Measurements from ENCODE around the gene RNF169. TPM values are rescaled to one million over a fixed set of nuclear protein-coding genes. Genes with fewer than 3 reads are reported as not detected.

Gene RNF169
- total RNA-seq, 1 donor from 2014 or later, result 23.5 TPM

DNA sequence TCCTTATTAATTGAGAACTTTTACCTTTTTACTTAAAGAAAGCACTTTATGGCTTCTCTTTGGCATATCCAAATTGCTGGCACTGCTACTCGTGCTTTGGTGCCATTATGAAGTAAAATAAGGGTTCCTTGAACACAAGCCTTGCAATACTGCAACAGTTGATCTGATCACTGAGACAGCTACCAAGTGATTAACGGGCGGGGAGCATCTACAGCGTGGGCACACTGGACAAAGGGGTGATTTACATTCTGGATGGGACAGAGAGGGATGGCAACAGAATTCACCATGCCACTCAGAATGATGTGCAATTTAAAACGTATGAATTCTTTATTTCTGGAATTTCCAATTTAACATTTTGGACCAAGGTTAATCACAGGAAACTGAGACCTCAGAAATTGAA, 25.1 kb upstream of the RNF169 start:
- no peak overlapping the region for H3K4me3 Mint-ChIP-seq
- no peaks in the 10 kb centered on the region for H3K9me3 Mint-ChIP-seq
- TF ChIP-seq, protein P1, sequence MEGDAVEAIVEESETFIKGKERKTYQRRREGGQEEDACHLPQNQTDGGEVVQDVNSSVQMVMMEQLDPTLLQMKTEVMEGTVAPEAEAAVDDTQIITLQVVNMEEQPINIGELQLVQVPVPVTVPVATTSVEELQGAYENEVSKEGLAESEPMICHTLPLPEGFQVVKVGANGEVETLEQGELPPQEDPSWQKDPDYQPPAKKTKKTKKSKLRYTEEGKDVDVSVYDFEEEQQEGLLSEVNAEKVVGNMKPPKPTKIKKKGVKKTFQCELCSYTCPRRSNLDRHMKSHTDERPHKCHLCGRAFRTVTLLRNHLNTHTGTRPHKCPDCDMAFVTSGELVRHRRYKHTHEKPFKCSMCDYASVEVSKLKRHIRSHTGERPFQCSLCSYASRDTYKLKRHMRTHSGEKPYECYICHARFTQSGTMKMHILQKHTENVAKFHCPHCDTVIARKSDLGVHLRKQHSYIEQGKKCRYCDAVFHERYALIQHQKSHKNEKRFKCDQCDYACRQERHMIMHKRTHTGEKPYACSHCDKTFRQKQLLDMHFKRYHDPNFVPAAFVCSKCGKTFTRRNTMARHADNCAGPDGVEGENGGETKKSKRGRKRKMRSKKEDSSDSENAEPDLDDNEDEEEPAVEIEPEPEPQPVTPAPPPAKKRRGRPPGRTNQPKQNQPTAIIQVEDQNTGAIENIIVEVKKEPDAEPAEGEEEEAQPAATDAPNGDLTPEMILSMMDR (conservative IDR thresholded peaks at IDR 0.05), result no peak
- H3K36me3 Mint-ChIP-seq (ENCODE audit: low read depth), result no peaks in the 10 kb centered on the region
- H3K27me3 Mint-ChIP-seq (ENCODE audit: low read depth), result peaks cover 46% of the 10 kb centered on the region
- H3K27ac Mint-ChIP-seq (ENCODE audit: unreplicated experiment), result no peak overlapping the region
- no peak for DNase-seq (ENCODE audit: low read depth, low spot score)
- H3K4me1 Mint-ChIP-seq, result peaks cover 13% of the 10 kb centered on the region

DNA sequence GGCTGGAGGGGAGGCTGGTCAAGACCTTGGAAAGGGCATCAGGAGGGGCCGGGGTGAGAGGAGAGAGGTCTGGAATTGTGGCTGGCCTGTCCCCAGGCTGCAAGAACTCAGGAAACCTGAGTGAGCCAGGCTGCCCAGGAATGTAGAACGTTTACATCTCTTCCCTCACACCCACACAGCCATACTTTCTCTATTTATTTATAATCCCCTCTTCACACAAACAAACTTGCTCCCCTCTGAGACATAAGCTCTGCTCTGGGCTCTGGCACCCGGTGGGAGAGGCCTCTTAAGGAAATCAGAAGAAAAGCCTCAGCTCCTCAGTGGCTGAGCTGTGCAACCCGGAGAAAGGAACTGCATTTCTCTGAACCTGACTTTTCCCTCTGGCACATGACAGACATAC, 22.9 kb upstream of the RNF169 start:
- peaks cover 68% of the 10 kb centered on the region for H3K27me3 Mint-ChIP-seq (ENCODE audit: low read depth)
- H3K9me3 Mint-ChIP-seq, result no peaks in the 10 kb centered on the region
- no peak overlapping the region for H3K27ac Mint-ChIP-seq (ENCODE audit: unreplicated experiment)
- no peaks in the 10 kb centered on the region for H3K36me3 Mint-ChIP-seq (ENCODE audit: low read depth)
- TF ChIP-seq, protein P1 (conservative IDR thresholded peaks at IDR 0.05), result no peak
- H3K4me3 Mint-ChIP-seq, result no peak overlapping the region
- no peak for DNase-seq (ENCODE audit: low read depth, low spot score)
- H3K4me1 Mint-ChIP-seq, result peaks cover 4% of the 10 kb centered on the region

DNA sequence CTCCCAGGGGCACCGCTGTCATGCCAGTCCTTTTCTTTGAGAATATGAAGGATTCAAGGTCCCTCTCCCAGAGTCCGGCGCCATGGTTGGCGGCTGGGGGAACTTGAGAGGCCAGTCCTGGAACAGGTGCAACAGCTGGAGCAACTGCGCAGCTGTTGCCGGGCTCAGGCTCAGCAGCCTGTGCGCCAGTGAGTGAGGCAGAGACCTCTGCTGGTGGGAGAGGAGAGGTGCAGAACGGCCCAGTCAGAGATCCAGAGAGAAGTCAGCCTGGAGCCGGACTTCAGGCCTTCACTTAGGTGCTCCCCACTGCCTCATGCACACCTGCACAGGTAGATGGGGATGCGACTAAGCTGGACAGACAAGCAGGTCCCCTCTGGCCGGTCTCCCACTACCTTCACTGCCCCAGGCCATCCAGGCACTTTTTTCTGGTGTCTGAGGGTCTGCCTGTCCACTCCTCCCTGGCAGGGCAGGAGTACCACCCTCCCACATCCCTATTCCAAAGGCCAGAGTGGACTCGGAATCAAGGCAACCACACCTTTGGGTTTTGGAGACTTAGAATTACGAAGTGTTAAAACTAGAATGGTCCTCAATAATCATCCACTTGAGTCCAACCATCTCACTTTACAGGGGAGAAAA, 22.0 kb upstream of the RNF169 start:
- Mint-ChIP-seq H3K4me3 (no peak overlapping the region), H3K27ac (ENCODE audit: unreplicated experiment) (no peak overlapping the region), H3K4me1 (no peaks in the 10 kb centered on the region), H3K9me3 (no peaks in the 10 kb centered on the region), H3K36me3 (ENCODE audit: low read depth) (no peaks in the 10 kb centered on the region), H3K27me3 (ENCODE audit: low read depth) (peaks cover 74% of the 10 kb centered on the region)
- TF ChIP-seq, protein P1 (conservative IDR thresholded peaks at IDR 0.05), result peak; percentile 82
- peak; percentile 68 for DNase-seq (ENCODE audit: low read depth, low spot score)

DNA sequence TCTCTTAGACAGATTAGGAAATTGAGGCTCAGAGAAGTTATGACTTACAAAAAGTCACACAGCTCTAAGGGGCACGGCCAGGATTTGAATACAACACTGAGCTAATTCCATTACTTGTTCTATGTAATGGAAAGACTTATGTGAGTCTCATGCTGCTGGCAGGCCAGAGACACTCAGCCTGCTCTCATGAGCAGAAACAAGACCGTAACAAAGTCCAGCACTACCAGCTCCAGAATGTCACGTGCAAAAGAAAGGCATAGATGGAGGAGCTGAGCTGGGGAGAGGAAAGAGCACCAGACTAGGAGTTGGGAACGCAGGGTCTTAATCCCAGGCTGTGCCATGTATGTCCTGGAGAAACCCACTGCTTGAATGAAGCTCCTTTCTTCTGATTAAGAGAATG, 19.3 kb upstream of the RNF169 start:
- no peaks in the 10 kb centered on the region for H3K9me3 Mint-ChIP-seq
- H3K27ac Mint-ChIP-seq (ENCODE audit: unreplicated experiment), result no peak overlapping the region
- DNase-seq (ENCODE audit: low read depth, low spot score), result no peak
- H3K4me3 Mint-ChIP-seq, result no peak overlapping the region
- peaks cover 86% of the 10 kb centered on the region for H3K27me3 Mint-ChIP-seq (ENCODE audit: low read depth)
- no peaks in the 10 kb centered on the region for H3K36me3 Mint-ChIP-seq (ENCODE audit: low read depth)
- TF ChIP-seq, protein P1 (conservative IDR thresholded peaks at IDR 0.05), result no peak
- H3K4me1 Mint-ChIP-seq, result peaks cover 4% of the 10 kb centered on the region

DNA sequence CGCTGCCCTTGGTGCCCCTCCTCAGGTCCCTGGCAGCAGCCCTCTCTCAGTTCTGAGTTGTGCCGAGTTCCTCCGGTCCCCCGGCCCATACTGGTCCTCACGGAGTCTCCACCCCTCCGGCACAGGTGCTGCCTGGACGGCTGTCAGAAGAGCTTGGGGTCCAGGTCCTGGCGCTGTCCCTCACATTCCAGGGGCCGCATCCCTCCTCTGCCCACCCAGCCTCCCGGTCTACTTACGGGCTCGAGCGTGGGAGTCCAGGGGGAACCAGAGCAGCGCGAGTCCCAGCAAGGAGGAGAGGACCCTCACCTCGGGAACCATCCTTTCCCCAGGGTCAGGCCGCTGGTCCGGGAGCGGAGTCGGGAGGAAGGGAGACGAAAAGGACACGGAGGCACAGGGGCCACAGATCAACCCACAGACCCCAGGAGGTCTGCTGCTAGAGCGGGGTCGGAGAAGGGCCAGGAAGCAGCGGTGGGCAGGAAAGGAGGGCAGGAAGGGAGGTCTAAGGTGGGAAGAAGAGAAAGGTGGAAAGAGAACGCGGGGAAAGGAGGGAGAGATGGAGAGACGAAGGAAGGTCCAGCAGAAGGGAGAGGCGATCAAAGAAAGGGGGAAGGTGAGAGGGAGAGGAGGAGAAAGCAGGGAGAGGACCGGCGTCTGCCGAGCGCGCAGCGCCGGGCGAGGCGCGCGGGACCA, 17.9 kb upstream of the RNF169 start:
- TF ChIP-seq, protein P1 (conservative IDR thresholded peaks at IDR 0.05), result no peak
- Mint-ChIP-seq H3K9me3 (no peaks in the 10 kb centered on the region), H3K36me3 (ENCODE audit: low read depth) (no peaks in the 10 kb centered on the region), H3K27me3 (ENCODE audit: low read depth) (peaks cover 89% of the 10 kb centered on the region), H3K4me3 (peak overlapping the region; percentile 42), H3K4me1 (peaks cover 4% of the 10 kb centered on the region), H3K27ac (ENCODE audit: unreplicated experiment) (no peak overlapping the region)
- DNase-seq (ENCODE audit: low read depth, low spot score), result no peak

Data from neural crest cell (in vitro differentiated cells).